Retinal pigment epithelial cell (primary cell): ENCODE measurements around the gene CEP192.
"Not testable (repeated sequence)": the region's sequence is repeated elsewhere in the genome, so short reads cannot be mapped to it uniquely, and the experiment has no call there.

Experiments
- DNase-seq: peaks from one replicate; pipeline ENCODE4 v3.0.0-alpha.2; 2010; ENCODE audit warnings: low read depth
- H3K4me3 ChIP-seq: 2 replicates; pipeline ENCODE4 v1.5.1; 2011; ENCODE audit warnings: mild to moderate bottlenecking, low read length, control low read depth, moderate library complexity
- TF ChIP-seq, protein P1 (sequence below): conservative IDR thresholded peaks from 2 replicates; pipeline ENCODE4 v1.5.1; 2011; ENCODE audit warnings: low read depth, low read length, control low read depth, inconsistent platforms

The CEP192 gene

DNA sequence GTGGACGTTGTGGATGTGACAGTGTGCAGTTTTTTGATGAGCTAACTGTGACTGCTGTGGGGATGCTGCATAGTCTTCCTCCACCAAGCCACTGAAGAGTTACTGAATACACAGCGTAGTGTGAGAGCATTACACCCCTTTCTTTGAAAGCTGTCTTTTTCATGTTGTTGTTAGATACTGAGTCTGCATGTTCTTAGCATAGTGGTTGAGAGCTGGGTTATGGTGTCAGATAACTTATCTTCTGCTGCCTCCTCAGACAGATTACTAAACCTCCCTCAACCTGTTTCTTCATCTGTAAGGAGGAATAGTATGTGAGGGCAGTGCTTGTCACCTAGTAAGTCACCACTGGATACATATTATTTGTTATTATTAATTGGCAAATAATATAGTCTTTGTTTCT is 63.2 kb downstream of the CEP192 start:
- TF ChIP-seq, protein P1, sequence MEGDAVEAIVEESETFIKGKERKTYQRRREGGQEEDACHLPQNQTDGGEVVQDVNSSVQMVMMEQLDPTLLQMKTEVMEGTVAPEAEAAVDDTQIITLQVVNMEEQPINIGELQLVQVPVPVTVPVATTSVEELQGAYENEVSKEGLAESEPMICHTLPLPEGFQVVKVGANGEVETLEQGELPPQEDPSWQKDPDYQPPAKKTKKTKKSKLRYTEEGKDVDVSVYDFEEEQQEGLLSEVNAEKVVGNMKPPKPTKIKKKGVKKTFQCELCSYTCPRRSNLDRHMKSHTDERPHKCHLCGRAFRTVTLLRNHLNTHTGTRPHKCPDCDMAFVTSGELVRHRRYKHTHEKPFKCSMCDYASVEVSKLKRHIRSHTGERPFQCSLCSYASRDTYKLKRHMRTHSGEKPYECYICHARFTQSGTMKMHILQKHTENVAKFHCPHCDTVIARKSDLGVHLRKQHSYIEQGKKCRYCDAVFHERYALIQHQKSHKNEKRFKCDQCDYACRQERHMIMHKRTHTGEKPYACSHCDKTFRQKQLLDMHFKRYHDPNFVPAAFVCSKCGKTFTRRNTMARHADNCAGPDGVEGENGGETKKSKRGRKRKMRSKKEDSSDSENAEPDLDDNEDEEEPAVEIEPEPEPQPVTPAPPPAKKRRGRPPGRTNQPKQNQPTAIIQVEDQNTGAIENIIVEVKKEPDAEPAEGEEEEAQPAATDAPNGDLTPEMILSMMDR: no peak
- DNase-seq: no peak
- no peak overlapping the region for H3K4me3 ChIP-seq

DNA sequence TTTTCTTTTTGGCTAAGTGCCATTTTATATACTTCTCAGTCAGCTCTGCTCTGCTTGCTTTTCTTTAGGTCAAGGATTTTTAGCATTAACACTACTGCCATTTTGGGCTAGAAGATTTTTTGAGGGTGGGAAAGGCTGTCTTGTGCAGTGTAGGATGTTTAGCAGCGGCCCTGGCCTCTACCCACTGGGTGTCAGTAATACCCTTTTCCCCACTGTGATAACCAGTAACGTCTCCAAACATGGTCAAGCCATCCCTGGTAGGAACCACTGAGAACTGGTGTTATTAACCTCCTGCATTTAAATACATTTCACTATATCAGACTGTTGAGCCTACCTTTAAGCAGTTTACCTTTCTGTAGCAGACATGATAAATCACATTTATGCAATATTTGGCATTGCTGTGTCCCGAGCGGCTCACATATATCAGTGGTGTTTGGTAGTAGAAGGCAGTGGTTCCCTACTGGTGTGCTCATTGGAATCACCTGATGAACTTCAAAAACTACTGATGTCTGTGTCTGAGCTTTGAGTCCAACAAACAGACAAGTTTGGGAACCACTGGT is 70.5 kb downstream of the CEP192 start:
- no peak overlapping the region for H3K4me3 ChIP-seq
- no peak for DNase-seq
- TF ChIP-seq, protein P1: no peak

DNA sequence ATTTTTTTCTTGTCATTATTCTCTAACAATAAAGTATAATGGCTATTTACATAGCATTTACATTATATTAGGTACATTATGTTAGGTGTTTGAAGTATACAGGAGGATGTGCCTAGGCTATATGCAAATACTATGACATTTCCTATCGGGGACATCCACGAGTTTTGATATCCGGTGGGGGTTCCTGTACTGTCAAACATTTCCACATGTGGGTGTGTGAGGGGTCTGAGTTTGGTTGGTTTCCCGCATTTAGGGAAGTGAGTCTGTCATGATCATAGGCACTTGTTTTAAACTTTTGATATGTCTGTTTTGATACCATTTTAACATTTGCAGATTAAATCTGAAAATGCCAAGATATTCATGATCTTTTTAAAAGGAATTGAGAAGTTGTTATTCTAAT is 76.0 kb downstream of the CEP192 start:
- DNase-seq: no peak
- H3K4me3 ChIP-seq: no peak overlapping the region
- TF ChIP-seq, protein P1: no peak

DNA sequence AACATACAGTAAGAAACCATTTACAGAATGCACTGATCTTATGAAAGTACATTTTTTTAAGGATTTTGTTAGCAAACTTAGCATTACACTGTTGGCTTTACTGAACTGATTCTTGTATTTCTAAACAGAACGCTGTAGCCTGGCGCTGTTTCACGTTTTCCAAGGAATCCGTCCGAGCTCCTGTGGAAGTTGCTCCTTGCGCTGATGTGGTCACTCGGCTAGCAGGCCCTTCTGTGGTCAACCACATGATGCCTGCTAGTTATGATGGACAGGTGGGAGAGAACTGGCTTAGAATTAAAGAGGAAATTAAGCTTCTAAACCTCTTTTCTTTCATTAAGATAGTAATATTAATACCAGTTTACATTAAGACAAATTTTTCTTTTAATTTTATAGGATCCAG is 76.8 kb downstream of the CEP192 start:
- no peak overlapping the region for H3K4me3 ChIP-seq
- DNase-seq: peak; percentile 74
- TF ChIP-seq, protein P1: no peak

DNA sequence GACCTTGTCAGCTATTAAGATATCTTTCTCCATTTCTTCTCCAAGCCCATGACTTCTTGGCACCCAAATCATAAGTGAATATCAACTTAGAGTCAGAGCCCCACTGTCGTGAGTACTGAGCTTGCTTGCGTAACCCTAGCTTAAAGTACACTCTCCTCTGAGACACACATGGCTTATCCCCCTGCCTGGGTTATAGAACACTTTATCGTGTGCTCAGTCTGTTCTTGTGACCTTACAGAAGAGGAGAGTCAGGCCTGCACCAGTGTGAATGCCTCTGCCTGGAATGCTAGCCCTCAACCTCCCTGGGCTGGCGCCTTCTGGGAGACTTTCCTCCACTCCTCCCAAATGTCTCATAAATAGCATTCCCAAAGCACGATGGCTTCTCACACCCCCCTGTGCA is 79.3 kb downstream of the CEP192 start:
- H3K4me3 ChIP-seq: no peak overlapping the region
- DNase-seq: no peak
- TF ChIP-seq, protein P1: no peak

DNA sequence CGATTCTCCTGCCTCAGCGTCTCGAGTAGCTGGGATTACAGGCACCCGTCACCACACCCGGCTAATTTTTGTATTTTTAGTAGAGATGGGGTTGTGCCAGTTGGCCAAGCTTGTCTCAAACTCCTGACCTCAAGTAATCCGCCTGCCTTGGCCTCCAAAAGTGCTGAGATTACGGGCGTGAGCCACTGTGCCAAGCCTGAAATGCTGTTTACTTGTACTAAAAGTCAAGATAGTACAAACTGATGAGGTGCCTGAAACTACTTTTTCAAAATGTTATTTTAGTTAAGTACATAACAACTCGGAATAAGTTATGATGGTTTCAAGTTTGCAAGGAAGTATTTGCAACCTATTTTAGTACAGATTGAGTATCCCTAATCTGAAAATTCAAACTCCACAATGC is 85.7 kb downstream of the CEP192 start:
- TF ChIP-seq, protein P1: no peak
- no peak for DNase-seq
- no peak overlapping the region for H3K4me3 ChIP-seq

DNA sequence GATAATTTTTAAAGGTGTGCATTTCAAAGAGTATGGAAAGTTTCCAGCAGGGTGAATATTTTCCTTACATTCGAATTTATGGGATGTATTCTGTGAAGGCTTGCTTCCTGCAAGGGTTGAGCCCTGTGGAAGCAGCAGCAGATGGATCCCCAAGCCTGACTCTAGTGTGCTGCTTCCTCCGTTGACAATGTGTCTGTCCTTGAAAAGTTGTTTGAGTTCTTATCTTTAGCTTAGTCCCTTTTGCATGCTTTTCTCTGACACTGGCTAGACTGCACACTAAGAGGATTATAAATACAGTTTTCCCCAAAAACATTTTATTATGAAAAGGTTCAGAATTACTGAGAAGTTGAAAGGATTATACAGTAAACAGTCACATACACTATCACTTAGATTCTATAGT is 86.3 kb downstream of the CEP192 start:
- no peak overlapping the region for H3K4me3 ChIP-seq
- no peak for DNase-seq
- TF ChIP-seq, protein P1: no peak

DNA sequence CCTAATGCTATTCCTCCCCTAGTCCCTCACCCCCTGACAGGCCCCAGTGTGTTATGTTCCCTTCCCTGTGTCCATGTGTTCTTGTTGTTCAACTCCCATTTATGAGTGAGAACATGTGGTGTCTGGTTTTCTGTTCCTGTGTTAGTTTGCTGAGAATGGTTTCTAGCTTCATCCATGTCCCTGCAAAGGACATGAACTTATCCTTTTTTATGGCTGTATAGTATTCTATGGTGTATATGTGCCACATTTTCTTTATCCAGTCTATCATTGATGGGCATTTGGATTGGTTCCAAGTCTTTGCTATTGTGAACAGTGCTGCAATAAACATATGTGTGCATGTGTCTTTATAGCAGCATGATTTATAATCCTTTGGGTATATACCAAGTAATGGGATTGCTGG is 86.9 kb downstream of the CEP192 start:
- not testable (repeated sequence) for H3K4me3 ChIP-seq, DNase-seq
